Lower leg skin (tissue), 4 donors: ENCODE measurements around the gene COMP. TPM values are rescaled to one million over a fixed set of nuclear protein-coding genes. Genes with fewer than 3 reads are reported as not detected.
"Not testable (repeated sequence)": the region's sequence is repeated elsewhere in the genome, so short reads cannot be mapped to it uniquely, and the experiment has no call there.

Source experiments
- DNase-seq, 2 donors: peaks; one replicate each; pipeline ENCODE4 v3.0.0-alpha.2; 2019; ENCODE audit warnings: low spot score in 2 of 2
- H3K4me3 ChIP-seq: fragments of 200-600 bp; sonication (generic); 2 replicates; pipeline ENCODE4 v1.5.1; 2017; ENCODE audit warnings: mild to moderate bottlenecking, low read depth; ENCODE audit not compliant: poor library complexity, severe bottlenecking
- CTCF ChIP-seq, 3 donors: fragments of 450-650 bp; IDR thresholded peaks; one replicate each; pipeline ENCODE4 v1.5.1; 2016; ENCODE audit warnings: antibody characterized with exemption in 3 of 3, mild to moderate bottlenecking in 3 of 3, moderate library complexity in 2 of 3
- POLR2A ChIP-seq, 2 donors: fragments of 450-650 bp; IDR thresholded peaks; one replicate each; pipeline ENCODE4 v1.6.1; 2016 to 2017; ENCODE audit warnings: antibody characterized with exemption in 2 of 2, mild to moderate bottlenecking in 1 of 2, moderate library complexity in 1 of 2
- WGBS, 2 donors: methylation state at CpG; one replicate each; pipeline ENCODE4 v1.1.5; 2018; 5-methylcytosine and 5-hydroxymethylcytosine counted together
- intact Hi-C: fragments of 100-400 bp; cut with DNase I; formaldehyde crosslinking; loops from one replicate; pipeline ENCODE4 v1.15.0; 2023; ENCODE audit warnings: low total_unique reads
- total RNA-seq, 4 donors: library from RNA; depleted of rRNA; stranded (reverse); fragments of >200 nt; gene quantifications; one replicate each; pipeline ENCODE4 v1.1.0, GENCODE V29; 2016

Gene COMP
- total RNA-seq, 4 donors from 2014 or later, result 12.6 to 18.3 (median 14.9) TPM

- H3K4me3 ChIP-seq, result no peak overlapping the region
- intact Hi-C loops, result no loop called here
- DNase-seq, result no peak
- no peak for TF ChIP-seq POLR2A (IDR thresholded peaks at IDR 0.05)
- no peak for TF ChIP-seq CTCF (IDR thresholded peaks at IDR 0.05)
- 91 to 98% methylated on average over 4 to 6 of the region's 9 CpGs for WGBS, 2 donors
Measured at GRCh38 chr19:18735752-18736151, 55.4 kb downstream of the COMP start.

DNA sequence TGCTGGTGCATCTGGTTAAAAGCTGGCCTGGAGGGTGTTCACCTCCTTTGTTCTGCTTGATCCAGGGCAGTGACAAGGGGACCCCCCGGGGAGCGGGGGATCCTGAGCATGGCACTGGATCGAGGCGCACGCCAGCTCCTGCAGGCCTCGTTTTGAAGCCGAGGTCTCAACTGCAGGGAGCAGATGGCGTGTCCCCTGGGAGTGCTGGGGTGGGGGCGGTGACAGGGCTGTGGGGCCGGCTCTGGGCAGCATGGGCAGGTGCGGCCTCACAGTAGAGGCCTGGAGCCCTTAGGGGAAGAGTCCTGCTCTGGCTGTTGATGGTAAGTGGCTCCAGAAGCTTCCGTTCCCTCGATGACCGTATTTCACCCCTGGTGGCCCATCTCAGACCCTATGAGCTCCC, 55.8 kb downstream of the COMP start:
- TF ChIP-seq POLR2A (IDR thresholded peaks at IDR 0.05), result no peak
- no peak for TF ChIP-seq CTCF (IDR thresholded peaks at IDR 0.05)
- DNase-seq, result no peak
- H3K4me3 ChIP-seq, result no peak overlapping the region
- WGBS, 2 donors, result 94 to 95% methylated on average over 13 to 14 of the region's 14 CpGs
- intact Hi-C loops, result no loop called here

DNA sequence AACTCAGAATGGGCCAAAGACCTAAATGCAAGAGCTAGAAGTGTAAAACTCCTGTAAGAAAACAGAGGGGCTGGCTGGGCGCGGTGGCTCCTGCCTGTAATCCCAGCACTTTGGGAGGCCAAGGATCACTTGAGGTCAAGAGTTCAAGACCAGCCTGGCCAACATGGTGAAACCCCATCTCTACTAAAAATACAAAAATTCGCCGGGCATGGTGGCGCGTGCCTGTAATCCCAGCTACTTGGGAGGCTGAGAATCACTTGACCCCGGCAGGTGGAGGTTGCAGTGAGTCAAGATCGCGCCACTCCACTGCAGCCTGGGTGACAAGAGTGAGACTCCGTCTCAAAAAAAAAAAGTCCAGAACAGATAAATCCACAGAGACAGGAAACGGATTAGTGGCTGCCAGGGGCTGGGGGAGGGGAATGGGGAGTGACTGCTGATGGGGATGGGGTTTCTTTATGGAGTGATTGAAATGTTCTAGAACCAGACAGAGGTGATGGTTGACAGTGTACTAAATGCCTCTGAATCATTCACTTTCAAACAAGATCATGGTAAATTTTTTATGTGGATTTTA, 57.3 kb downstream of the COMP start:
- intact Hi-C loops, DNase-seq, H3K4me3 ChIP-seq: not testable (repeated sequence)
- 94 to 95% methylated on average over 11 of the region's 11 CpGs for WGBS, 2 donors

GRCh38 chr19:18733196-18733647, 57.9 kb downstream of the COMP start:
- DNase-seq, result no peak
- TF ChIP-seq CTCF (IDR thresholded peaks at IDR 0.05) (no peak), POLR2A (IDR thresholded peaks at IDR 0.05) (no peak)
- WGBS, 2 donors, result 49 to 71% methylated on average over 10 to 11 of the region's 11 CpGs
- no peak overlapping the region for H3K4me3 ChIP-seq
- intact Hi-C loops, result no loop called here

Other genes starting within 250 kb of the COMP start
- 100 to 1,000 TPM; 248 to 285 (median 263) TPM for gene FKBP8, start 247.7 kb downstream of the COMP start, total RNA-seq
- gene KXD1, start 233.4 kb downstream of the COMP start, total RNA-seq, result 10 to 100 TPM; 61.9 to 98.5 (median 89.7) TPM
- gene UBA52, start 219.4 kb downstream of the COMP start, total RNA-seq, result 1,000 to 10,000 TPM in 1 of 4 donors, 100 to 1,000 TPM in 3; 625 to 1,001 (median 848) TPM
- gene REX1BD, start 202.5 kb downstream of the COMP start, total RNA-seq, result 100 to 1,000 TPM in 3 of 4 donors, 10 to 100 TPM in 1; 91.8 to 119 (median 107) TPM
- 10 to 100 TPM; 27.7 to 90.8 (median 40.1) TPM for gene CRLF1, start 184.5 kb downstream of the COMP start, total RNA-seq
- under 1 TPM in 3 of 4 donors, not detected in 1; 0.46 to 0.63 (median 0.52) TPM for gene TMEM59L, start 178.4 kb downstream of the COMP start, total RNA-seq
- gene KLHL26, start 154.3 kb downstream of the COMP start, total RNA-seq, result 10 to 100 TPM in 3 of 4 donors, 1 to 10 TPM in 1; 7.9 to 23.2 (median 18.2) TPM
- 1 to 10 TPM; 2.1 to 5.5 (median 4.2) TPM for gene CRTC1, start 107.6 kb downstream of the COMP start, total RNA-seq
- gene UPF1, start 40.7 kb upstream of the COMP start, total RNA-seq, result 100 to 1,000 TPM in 3 of 4 donors, 10 to 100 TPM in 1; 91.6 to 116 (median 102) TPM
- gene CERS1, start 104.9 kb upstream of the COMP start, total RNA-seq, result under 1 TPM in 2 of 4 donors, not detected in 2; 0.39 to 0.57 TPM
- gene COPE, start 128.1 kb upstream of the COMP start, total RNA-seq, result 100 to 1,000 TPM; 173 to 238 (median 197) TPM
- 10 to 100 TPM; 50.0 to 87.7 (median 65.5) TPM for gene DDX49, start 128.4 kb upstream of the COMP start, total RNA-seq
- gene HOMER3, start 149.9 kb upstream of the COMP start, total RNA-seq, result 10 to 100 TPM; 32.3 to 49.5 (median 37.2) TPM
- gene SUGP2, start 242.2 kb upstream of the COMP start, total RNA-seq, result 10 to 100 TPM; 16.2 to 29.8 (median 20.8) TPM
- gene ARMC6, start 242.3 kb upstream of the COMP start, total RNA-seq, result 10 to 100 TPM; 11.3 to 41.0 (median 21.9) TPM